H9 (cell line): Measurements from ENCODE around the gene DPP6. TPM values are rescaled to one million over a fixed set of nuclear protein-coding genes. Genes with fewer than 3 reads are reported as not detected.

Source experiments
- DNase-seq: peaks from one replicate; pipeline ENCODE4 v3.0.0-alpha.2; 2017
- H2AFZ ChIP-seq: one replicate; pipeline ENCODE4 v1.6.1; 2013; ENCODE audit warnings: mild to moderate bottlenecking, low read length, control low read depth, moderate library complexity
- H2AK5ac ChIP-seq: 2 replicates; pipeline ENCODE4 v1.6.1; 2013; ENCODE audit warnings: low read length, control low read depth, mixed read lengths; ENCODE audit not compliant: insufficient read length
- H2BK120ac ChIP-seq: one replicate; pipeline ENCODE4 v1.6.1; 2013; ENCODE audit warnings: low read depth, mild to moderate bottlenecking, low read length, control low read depth, inconsistent platforms; ENCODE audit not compliant: poor library complexity, severe bottlenecking
- H2BK12ac ChIP-seq: 2 replicates; pipeline ENCODE4 v1.6.1; 2013; ENCODE audit warnings: low read length, control low read depth, mixed read lengths, low read depth; ENCODE audit not compliant: insufficient read length
- H2BK15ac ChIP-seq: 2 replicates; pipeline ENCODE4 v1.6.1; 2013; ENCODE audit warnings: low read depth, low read length, control low read depth
- H2BK20ac ChIP-seq: one replicate; pipeline ENCODE4 v1.6.1; 2013; ENCODE audit warnings: low read depth, mild to moderate bottlenecking, low read length, control low read depth, inconsistent platforms; ENCODE audit not compliant: poor library complexity, severe bottlenecking
- H2BK5ac ChIP-seq: 2 replicates; pipeline ENCODE4 v1.6.1; 2013; ENCODE audit warnings: low read length, control low read depth, mixed read lengths; ENCODE audit not compliant: insufficient read length
- H3K14ac ChIP-seq: 2 replicates; pipeline ENCODE4 v1.6.1; 2013; ENCODE audit warnings: low read length, control low read depth; ENCODE audit not compliant: insufficient read depth
- H3K18ac ChIP-seq: 2 replicates; pipeline ENCODE4 v1.6.1; 2013; ENCODE audit warnings: low read depth, mild to moderate bottlenecking, mixed read lengths, low read length, control low read depth; ENCODE audit not compliant: insufficient read length
- H3K23ac ChIP-seq: 2 replicates; pipeline ENCODE4 v1.6.1; 2013; ENCODE audit warnings: low read length, control low read depth, mixed read lengths, low read depth; ENCODE audit not compliant: insufficient read length
- H3K23me2 ChIP-seq: 2 replicates; pipeline ENCODE4 v1.6.1; 2013; ENCODE audit warnings: low read depth, mild to moderate bottlenecking, mixed read lengths, low read length, control low read depth; ENCODE audit not compliant: insufficient read length, poor library complexity, severe bottlenecking
- H3K27ac ChIP-seq: 2 replicates; pipeline ENCODE4 v1.5.1; 2013; ENCODE audit warnings: low read length, control low read depth, mixed read lengths, low read depth; ENCODE audit not compliant: insufficient read length
- H3K27me3 ChIP-seq: 2 replicates; pipeline ENCODE4 v1.6.1; 2013; ENCODE audit warnings: low read length, control low read depth, inconsistent platforms; ENCODE audit not compliant: insufficient read depth
- H3K4ac ChIP-seq: 2 replicates; pipeline ENCODE4 v1.6.1; 2013; ENCODE audit warnings: low read depth, mild to moderate bottlenecking, control low read depth, inconsistent platforms, low read length, moderate library complexity
- H3K4me1 ChIP-seq: 2 replicates; pipeline ENCODE4 v1.6.1; 2013; ENCODE audit warnings: low read length, control low read depth, inconsistent platforms; ENCODE audit not compliant: insufficient read depth
- H3K4me2 ChIP-seq: 2 replicates; pipeline ENCODE4 v1.6.1; 2013; ENCODE audit warnings: low read length, control low read depth, mixed read lengths; ENCODE audit not compliant: insufficient read length, insufficient read depth
- H3K56ac ChIP-seq: 2 replicates; pipeline ENCODE4 v1.6.1; 2013; ENCODE audit warnings: low read depth, mild to moderate bottlenecking, mixed read lengths, low read length, control low read depth; ENCODE audit not compliant: insufficient read length
- H3K79me1 ChIP-seq: 2 replicates; pipeline ENCODE4 v1.6.1; 2013; ENCODE audit warnings: low read depth, mild to moderate bottlenecking, moderate library complexity, low read length, control low read depth, inconsistent platforms; ENCODE audit not compliant: insufficient read depth, poor library complexity, severe bottlenecking
- H3K79me2 ChIP-seq: 2 replicates; pipeline ENCODE4 v1.6.1; 2013; ENCODE audit warnings: low read length, control low read depth, inconsistent platforms; ENCODE audit not compliant: insufficient read depth
- H3K9ac ChIP-seq: 2 replicates; pipeline ENCODE4 v1.6.1; 2013; ENCODE audit warnings: low read length, control low read depth, mixed read lengths; ENCODE audit not compliant: insufficient read length; ENCODE audit errors: extremely low read depth
- H3K9me3 ChIP-seq: one replicate; pipeline ENCODE4 v1.6.1; 2013; ENCODE audit warnings: low read depth, low read length, inconsistent platforms; ENCODE audit not compliant: control insufficient read depth
- H3T11ph ChIP-seq: one replicate; pipeline ENCODE4 v1.6.1; 2013; ENCODE audit warnings: mild to moderate bottlenecking, low read length, control low read depth, inconsistent platforms
- H4K20me1 ChIP-seq: one replicate; pipeline ENCODE4 v1.6.1; 2013; ENCODE audit not compliant: control insufficient read depth, insufficient read length, insufficient read depth
- H4K5ac ChIP-seq: 2 replicates; pipeline ENCODE4 v1.6.1; 2013; ENCODE audit warnings: low read depth, mild to moderate bottlenecking, mixed read lengths, low read length, control low read depth; ENCODE audit not compliant: insufficient read length
- H4K8ac ChIP-seq: replicated peaks from 2 replicates; pipeline ENCODE4 v1.6.1; 2013; ENCODE audit warnings: low read length, control low read depth, mixed read lengths, low read depth; ENCODE audit not compliant: insufficient read length
- H4K91ac ChIP-seq: 2 replicates; pipeline ENCODE4 v1.6.1; 2013; ENCODE audit warnings: low read depth, mild to moderate bottlenecking, moderate library complexity, mixed read lengths, low read length, control low read depth; ENCODE audit not compliant: insufficient read length
- H3K27ac Mint-ChIP-seq, 3 experiments: 2 replicates in 2 of 3; 3 replicates in 1 of 3; pipeline ENCODE4 v1.8.0; 2020 to 2021; ENCODE audit warnings: mixed read lengths in 3 of 3, mild to moderate bottlenecking in 1 of 3, moderate library complexity in 1 of 3
- H3K27me3 Mint-ChIP-seq: 2 replicates; pipeline ENCODE4 v1.8.0; 2021; ENCODE audit warnings: low read depth, mild to moderate bottlenecking, moderate library complexity, mixed read lengths
- H3K36me3 Mint-ChIP-seq, 3 experiments: 2 replicates in 2 of 3; 3 replicates in 1 of 3; pipeline ENCODE4 v1.8.0; 2020 to 2021; ENCODE audit warnings: low read depth in 3 of 3, mixed read lengths in 3 of 3; ENCODE audit not compliant: insufficient read depth in 1 of 3
- H3K4me1 Mint-ChIP-seq, 2 experiments: 2 replicates each; pipeline ENCODE4 v1.8.0; 2020; ENCODE audit warnings: mixed read lengths in 2 of 2
- H3K4me3 Mint-ChIP-seq, 2 experiments: 2 replicates in 1 of 2; 3 replicates in 1 of 2; pipeline ENCODE4 v1.8.0; 2020 to 2021; ENCODE audit warnings: mild to moderate bottlenecking in 2 of 2, mixed read lengths in 2 of 2, moderate library complexity in 1 of 2
- H3K9me3 Mint-ChIP-seq, 2 experiments: 2 replicates in 1 of 2; 3 replicates in 1 of 2; pipeline ENCODE4 v1.8.0; 2020; ENCODE audit warnings: mild to moderate bottlenecking in 2 of 2, mixed read lengths in 2 of 2, moderate library complexity in 1 of 2
- CTCF ChIP-seq: fragments of 200-600 bp; sonication (generic); conservative IDR thresholded peaks from 3 replicates; pipeline ENCODE4 v1.8.0; 2021; ENCODE audit warnings: antibody characterized with exemption, mild to moderate bottlenecking
- WGBS: extraction: QIAGEN DNeasy Blood & Tissue Kit; methylation state at CpG from one replicate; pipeline ENCODE4 v1.1.7; 2013; ENCODE audit warnings: missing lambda C conversion rate, low lambda C conversion rate, mixed read lengths; ENCODE audit not compliant: insufficient read length; ENCODE audit errors: extremely low coverage; 5-methylcytosine and 5-hydroxymethylcytosine counted together
- total RNA-seq: library from RNA; stranded (reverse); gene quantifications from 2 replicates; pipeline ENCODE4 v1.2.1, GENCODE V29; 2021

The DPP6 gene
- total RNA-seq, 1 experiment from 2014 or later = 4.5 TPM

GRCh38 chr7:154342971-154343633 lies 290.9 kb downstream of the DPP6 start:
- Histone ChIP-seq H3K9me3 (no peaks in the 10 kb centered on the region), H3K14ac (no peak overlapping the region), H2AK5ac (no peak overlapping the region), H3K4me1 (peaks cover 5% of the 10 kb centered on the region; the same call in 1 of the 2 replicates), H3K9ac (no peak overlapping the region), H3K4me2 (no peak overlapping the region), H3K18ac (no peak overlapping the region), H3K79me1 (no peaks in the 10 kb centered on the region), H2BK12ac (no peak overlapping the region), H4K91ac (no peak overlapping the region), H4K5ac (no peak overlapping the region), H2AFZ (no peak overlapping the region), H3K27ac (no peak overlapping the region), H3K79me2 (no peaks in the 10 kb centered on the region), H4K20me1 (no peaks in the 10 kb centered on the region), H3K27me3 (no peaks in the 10 kb centered on the region), H3T11ph (no peak overlapping the region), H3K56ac (no peak overlapping the region), H3K23ac (no peak overlapping the region), H2BK15ac (no peak overlapping the region), H3K23me2 (no peaks in the 10 kb centered on the region), H4K8ac (no peak overlapping the region), H3K4ac (no peak overlapping the region), H2BK5ac (no peak overlapping the region), H2BK20ac (no peak overlapping the region), H2BK120ac (no peak overlapping the region)
- no peak for TF ChIP-seq CTCF
- H3K4me1 Mint-ChIP-seq = peaks cover 14% of the 10 kb centered on the region in 2 experiments
- H3K27me3 Mint-ChIP-seq = no peaks in the 10 kb centered on the region
- WGBS = no CpG with 5 or more reads among the region's 14 CpGs
- DNase-seq = no peak
- no peak overlapping the region for H3K27ac Mint-ChIP-seq
- H3K4me3 Mint-ChIP-seq = no peak overlapping the region
- no peaks in the 10 kb centered on the region for H3K36me3 Mint-ChIP-seq
- H3K9me3 Mint-ChIP-seq = no peaks in the 10 kb centered on the region
